HG03039 (cell line): ENCODE data around the gene ESRP2.

Experiments used
- ATAC-seq: cut with Tn5 transposase; IDR thresholded peaks from one replicate; pipeline ENCODE4 v1.9.1; 2021; ENCODE audit warnings: mild to moderate bottlenecking, moderate library complexity; ENCODE audit not compliant: unreplicated experiment

ESRP2 gene

DNA sequence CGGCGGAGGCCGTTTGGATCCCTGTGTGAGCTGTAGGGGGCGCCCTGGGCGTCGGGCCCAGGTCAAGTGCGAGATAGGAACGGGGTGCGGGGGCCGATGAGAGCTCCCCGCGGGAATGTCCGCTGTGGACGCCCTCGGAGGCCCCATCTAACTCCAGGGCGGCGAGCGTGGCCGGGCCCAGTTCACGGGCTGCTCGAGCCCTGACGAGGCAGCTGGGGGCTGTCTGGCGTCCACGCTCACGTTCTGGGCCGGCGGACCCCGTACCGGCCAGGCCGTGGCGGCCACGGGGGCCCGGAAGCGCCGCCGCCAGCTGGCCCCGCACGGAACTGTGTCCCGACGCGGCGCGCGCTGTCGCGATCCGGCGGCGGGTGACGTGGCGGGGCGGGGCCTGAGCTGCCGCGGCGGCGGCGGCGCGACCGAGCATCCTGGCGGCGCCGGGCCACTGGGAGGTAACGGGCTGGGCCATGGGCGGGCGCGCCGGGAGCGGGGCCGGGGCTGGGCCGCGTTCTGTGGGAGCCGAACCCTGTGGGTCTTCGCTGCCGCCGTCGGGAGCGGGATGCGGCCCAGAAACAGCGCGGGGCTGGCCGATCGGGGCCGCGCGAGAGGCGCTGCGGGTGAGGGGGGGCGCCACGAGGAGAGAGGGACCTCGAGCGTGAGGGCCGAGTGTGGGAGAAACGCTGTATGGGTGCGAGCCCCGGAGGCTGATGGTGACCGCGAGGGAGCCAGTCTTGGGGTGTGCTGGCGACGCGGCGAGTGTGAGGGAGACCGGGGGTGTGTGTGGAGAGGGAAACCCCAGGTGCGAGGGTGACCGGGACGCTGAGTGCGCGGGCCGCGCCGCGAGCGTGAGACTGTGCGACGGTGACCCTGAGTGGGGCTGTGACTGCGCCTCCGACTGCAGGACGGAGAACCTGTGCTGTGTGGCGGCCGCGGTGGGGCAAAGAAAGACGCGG is 28.5 kb upstream of the ESRP2 start, which contains the start of gene SLC7A6:
Gene SLC7A6 (plus strand): TSS at position 399 of the 950 bp plus-strand sequence. CDS start 10,201 bp downstream, outside the sequence.
- peak; percentile 58 for ATAC-seq

DNA sequence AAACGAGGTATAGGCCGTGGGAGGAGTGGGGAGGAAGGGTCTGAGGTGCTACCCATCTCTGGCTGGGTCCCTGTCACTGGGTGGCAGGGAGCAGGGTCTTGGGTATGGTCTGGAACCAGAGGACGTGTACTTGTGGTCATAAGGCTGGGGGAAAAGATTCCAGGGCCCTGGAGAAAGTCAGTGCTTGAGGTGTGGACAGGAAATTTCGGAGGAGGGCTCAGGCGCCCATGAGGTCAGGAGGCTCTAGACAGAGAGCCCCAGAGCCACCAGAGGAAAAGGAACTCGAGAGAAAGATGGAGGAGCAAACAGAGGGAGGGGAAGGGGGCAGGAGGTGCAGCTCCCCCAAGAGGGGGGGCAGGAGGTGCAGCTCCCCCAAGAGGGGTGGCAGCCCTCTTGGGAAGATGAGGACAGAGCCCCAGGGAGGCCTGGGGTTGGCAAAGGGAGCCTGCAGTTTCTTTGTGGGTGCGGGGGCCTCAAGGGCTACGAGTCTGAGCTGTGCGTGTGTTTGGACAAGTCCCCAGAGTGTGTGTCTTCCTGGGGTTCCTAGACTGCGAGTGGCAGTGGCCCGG is 27.7 kb upstream of the ESRP2 start:
- no peak for ATAC-seq

DNA sequence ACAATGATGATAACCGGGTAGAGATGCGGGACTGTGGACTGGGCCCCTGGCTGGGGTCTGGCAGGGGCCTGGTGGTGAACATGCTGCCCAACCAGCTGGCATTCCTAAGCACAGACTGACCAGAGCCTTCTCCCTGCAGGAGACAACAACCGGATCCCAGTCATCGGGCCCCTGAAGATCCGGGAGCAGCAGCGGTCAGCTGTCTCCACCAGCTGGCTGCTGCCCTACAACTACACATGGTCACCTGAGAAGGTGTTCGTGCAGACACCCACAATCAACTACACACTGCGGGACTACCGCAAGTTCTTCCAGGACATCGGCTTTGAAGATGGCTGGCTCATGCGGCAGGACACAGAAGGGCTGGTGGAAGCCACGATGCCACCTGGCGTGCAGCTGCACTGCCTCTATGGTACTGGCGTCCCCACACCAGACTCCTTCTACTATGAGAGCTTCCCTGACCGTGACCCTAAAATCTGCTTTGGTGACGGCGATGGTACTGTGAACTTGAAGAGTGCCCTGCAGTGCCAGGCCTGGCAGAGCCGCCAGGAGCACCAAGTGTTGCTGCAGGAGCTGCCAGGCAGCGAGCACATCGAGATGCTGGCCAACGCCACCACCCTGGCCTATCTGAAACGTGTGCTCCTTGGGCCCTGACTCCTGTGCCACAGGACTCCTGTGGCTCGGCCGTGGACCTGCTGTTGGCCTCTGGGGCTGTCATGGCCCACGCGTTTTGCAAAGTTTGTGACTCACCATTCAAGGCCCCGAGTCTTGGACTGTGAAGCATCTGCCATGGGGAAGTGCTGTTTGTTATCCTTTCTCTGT is 23.3 kb upstream of the ESRP2 start:
- ATAC-seq: no peak

DNA sequence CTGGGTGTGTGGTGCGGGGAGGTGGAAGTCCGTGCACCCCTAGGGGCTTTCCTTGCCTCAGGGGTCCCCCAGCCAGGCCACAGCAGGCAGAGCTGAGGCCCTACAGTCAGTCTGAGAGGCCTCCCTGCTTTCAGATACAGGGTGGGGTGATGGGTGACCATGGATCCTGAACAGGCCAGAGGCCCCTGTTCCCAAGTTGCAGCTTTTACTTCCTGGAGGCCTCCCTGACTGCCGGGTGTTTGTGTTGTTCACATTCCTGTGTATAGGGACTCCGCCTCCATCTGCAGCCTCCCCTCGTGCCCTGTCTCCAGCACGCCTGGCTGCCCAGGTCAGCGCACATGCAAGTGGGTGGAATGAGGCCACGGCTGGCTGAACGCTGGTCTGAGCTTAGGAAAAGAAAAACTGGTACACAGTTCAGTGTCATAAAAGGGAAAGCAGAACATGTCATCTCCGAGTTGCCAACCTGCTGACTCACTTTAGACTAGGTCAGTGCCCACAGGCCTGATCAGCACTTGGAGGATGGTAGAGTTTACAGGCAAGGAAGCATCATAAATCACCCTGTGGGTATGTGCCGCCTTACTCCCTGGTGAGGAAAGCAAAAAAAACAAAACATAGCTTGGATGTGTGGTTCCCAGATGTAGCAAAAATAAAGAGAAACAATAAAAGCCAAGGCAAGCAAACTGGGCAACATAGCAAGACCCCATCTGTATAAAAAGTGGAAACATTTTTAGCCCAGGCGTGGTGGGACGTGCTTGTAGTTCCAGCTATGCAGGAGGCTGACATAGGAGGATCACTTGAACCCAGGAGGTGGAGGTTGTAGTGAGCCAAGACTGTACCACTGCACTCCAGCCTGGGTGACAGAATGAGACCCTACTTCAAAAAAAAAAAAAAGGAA is 22.2 kb upstream of the ESRP2 start:
- ATAC-seq: no peak

DNA sequence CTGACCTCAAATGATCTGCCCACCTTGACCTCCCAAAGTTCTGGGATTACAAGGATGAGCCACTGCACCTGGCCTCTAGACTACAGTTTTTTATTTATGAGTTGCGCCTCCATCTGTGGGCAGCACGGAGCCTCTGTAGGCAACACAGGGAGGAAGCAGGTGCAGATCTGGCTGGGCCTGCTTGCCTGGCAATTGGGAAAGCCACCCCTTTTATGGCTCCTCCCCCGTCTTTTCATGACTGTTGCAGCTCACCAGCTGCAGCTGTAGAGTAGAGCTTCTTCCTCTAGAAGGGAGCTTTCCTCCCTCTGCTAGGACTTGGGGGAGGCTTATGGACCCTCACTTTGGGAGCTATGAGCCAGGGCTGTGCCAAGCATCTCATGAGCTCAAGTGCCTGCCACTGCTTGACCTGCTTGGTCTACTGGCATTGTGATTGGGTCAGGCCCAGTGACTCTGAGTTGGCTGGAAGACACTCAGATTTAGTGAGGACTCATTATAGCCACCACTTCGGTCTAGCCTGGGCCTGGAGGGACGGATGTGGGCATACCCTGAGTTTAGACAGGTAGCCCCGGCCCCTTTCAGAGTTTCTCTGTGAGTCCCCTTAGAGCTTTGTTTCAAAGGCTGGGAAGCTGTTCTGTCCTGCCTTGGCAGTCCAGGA is 21.5 kb upstream of the ESRP2 start:
- no peak for ATAC-seq

DNA sequence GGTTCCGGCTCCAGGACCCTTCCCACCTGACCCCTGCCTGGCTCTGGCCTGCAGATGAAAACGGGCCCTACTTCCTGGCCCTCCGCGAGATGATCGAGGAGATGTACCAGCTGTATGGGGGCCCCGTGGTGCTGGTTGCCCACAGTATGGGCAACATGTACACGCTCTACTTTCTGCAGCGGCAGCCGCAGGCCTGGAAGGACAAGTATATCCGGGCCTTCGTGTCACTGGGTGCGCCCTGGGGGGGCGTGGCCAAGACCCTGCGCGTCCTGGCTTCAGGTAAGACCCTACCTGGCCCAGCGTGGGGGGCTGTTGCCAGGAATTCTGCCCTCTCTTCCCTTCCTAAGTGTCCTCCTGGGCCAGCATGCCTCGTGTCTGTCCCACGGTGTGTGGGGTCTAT is 19.8 kb upstream of the ESRP2 start:
- no peak for ATAC-seq

DNA sequence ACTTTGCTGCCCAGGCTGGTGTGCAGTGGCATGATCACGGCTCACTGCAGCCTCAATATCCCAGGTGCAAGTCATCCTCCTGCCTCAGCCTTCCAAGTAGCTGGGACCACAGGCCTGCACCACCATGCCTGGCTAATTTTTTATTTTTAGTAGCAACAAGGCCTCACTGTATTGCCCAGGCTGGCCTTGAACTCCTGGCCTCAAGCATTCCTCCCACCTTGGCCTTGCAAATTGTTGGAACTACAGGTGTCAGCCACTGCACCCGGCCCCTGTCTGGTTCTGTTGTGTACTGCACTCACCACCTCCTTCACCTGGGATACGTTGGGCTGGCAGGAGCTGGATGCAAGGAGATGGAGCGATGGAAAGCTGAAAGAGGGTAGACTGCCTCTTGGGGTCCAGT is 17.8 kb upstream of the ESRP2 start:
- ATAC-seq: no peak

DNA sequence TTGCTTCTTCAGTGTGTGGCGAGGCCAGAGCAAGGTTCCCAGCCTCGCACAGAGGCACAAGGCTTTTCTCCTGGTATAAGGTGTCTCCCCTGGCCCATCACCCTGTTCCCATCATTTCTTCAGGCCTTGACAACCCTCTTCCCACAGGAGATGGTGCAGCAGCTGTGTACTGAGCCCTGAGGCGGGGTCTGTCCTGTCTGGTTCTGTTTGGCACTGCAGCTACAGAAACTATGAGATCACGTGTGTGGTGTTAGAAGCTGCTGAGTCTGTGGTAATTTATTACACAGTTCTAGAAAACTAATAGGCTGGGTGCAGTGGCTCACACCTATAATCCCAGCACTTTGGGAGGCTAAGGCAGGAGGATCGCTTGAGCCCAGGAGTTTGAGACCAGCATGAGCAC is 16.5 kb upstream of the ESRP2 start:
- no peak for ATAC-seq

DNA sequence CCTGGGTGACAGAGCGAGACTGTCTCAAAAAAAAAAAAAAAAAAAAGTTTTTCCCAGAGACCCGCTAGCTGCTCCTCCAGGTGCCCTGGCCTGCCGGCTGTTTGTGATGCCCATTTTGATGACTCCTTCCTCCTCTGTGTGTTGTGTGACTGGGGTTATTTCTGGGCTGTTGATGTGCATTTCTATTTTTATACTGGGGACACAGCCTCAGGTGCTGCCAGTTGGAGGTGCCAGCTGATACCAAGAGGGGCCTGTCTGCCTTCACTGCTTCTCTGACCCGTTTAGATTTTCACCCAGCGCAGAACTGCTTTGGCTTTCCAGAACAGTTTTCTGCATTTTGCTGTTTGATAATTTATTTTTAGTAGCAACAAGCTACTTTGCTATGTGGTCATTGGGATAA is 15.9 kb upstream of the ESRP2 start:
- no peak for ATAC-seq

DNA sequence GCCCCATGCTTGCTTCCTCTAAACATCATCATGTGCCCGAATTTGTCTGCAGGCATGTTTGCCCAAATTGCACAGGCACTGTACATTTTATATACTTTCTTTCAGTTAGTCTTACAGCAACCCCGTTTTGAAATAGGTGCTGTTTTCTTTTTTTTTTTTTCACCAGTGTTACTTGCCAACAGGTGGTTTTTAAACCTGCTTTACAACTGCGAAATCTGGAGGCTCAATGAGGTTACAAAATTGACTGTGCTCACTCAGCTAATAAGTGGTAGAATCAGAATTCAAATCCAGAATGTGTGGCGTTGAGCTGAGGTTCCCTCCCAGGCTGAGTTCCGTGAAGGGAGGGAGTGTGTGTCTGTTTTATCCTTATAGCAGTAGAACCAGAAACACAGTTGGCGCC is 15.0 kb upstream of the ESRP2 start:
- ATAC-seq: no peak

DNA sequence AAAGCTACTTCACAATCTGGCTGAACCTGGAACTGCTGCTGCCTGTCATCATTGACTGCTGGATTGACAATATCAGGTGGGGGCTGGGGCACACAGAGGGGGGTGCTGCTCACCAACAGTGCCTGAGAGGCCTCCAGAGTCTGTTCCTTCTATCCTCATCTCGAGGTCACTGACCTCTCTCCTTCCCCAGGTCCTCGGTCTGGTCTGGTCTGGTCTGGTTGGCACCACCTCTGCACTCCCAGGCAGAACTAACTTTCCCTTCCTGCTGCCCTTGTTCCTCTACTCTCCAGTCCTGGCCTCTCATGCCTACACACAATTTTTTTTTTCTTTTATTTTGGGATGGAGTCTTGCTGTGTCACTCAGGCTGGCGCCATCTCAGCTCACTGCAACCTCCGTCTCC is 13.4 kb upstream of the ESRP2 start:
- no peak for ATAC-seq

DNA sequence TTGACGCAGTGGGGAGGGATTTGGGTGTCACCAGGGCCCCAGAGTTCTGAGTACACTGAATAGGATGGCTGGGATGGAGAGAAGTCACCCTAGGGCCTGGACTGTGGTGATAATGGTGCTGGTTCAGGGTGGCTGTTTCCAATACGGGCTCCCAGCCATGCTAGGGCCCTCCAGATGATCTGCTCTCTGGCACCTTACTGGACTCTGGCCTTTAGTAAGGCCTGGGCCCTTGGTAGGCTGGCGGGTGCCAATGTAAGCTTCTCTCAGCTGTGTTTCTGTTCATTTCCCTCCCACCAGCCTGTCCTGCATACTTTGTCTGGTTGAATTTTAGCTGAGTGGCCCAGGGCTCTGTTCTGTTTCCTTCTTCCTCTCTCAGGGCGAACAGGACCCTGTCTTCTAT is 12.0 kb upstream of the ESRP2 start:
- no peak for ATAC-seq

DNA sequence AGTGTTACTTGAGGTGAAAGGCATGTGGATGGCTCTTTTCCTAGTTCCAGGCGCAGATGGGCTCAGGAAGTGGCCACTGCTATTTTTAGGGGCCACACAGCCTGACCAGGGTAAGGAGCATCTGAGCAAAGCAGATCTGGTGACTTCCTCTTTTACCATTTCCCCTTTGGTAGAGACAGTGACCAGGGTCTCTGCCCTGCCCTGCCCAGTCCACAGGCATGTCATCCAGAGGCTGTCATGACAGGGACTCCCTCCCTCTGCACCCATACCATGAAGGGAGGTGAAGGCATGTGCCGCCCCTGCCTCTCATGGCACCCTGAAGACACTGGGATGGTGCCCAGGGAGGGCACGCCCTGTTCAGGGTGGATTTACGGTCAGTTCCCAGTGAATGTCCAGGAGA is 11.5 kb upstream of the ESRP2 start:
- ATAC-seq: no peak

DNA sequence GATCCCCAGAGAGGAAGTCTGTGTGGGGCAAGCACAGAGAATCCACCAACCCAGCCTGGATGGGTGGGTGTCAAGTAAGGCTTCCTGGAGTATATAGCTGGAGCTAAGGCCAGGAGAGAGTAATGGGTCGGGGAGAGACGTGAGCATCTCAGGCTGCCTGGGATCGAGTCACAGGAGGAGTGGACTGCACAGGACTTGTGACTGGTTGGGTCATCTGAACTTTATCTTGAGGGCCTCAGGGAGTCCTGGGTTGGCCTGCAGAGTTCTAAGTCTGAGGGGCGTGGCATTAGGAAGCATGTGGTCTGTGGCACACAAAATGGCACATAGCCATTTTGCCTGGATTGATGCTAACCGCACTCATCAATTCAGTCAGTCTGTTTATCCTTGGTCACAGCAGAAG is 10.7 kb upstream of the ESRP2 start:
- no peak for ATAC-seq

DNA sequence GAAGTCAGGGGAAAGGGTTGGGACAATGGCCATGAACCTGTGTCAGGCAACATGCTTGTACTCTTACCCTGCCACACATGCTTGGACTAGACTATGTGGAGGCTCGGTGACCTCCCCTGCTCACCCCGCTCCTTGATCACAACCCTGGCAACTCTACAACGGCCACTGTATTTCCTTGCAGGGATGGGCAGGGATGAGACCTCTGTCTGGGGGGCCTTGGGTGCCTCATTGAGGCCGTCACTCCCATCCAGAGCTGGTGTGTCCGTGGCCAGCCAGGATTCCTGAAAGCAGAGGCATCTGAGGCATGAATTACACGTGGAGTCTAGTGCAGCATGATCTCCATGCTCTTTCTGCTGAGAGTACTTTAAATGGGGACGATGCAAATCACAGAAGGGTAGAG is 10.2 kb upstream of the ESRP2 start:
- no peak for ATAC-seq

DNA sequence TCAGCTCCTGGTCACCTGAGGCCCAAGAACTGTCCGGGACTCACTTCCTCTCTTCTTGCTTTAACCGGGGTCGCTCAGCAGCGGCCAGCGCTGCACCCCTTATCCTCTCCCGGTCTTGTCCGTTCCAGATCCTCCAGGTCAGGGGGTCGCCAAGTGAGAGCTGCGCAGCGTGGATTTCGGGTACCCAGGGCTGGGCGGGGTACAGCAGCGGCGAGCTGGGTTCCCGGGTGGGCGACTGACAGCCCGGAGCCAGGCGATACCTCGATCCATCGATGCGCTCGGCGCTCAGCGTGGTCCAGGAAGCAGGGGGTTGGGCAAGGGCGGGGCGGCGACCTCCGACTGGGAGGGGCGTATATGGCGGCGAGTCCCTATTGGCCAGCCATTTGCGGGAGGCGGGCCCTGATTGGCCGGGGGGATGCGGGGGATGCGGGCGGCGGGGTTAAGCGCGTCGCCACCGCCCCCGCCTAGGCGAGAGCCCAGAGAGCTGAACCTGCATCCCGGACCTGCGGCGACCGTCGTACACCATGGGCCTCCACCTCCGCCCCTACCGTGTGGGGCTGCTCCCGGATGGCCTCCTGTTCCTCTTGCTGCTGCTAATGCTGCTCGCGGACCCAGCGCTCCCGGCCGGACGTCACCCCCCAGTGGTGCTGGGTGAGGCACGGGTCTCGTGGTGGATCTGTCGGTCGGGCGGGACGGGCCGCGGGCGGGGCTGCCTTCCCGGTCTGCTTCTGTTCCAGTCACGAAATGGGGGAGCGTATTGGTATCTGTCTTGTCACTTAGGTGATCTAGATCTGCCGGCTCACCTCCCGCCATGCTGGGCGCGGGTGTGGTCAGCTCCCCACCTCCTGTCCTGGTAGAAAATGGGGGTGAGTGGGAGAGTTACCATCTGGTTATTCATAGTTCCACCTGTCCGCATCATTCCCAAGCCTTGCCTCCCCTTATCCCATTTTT is 9.3 kb upstream of the ESRP2 start, which contains the start of gene PLA2G15:
Gene PLA2G15 (plus strand): TSS at position 471 of the 951 bp plus-strand sequence. CDS start 54 bp downstream, at position 525.
- peak; percentile 86 for ATAC-seq

DNA sequence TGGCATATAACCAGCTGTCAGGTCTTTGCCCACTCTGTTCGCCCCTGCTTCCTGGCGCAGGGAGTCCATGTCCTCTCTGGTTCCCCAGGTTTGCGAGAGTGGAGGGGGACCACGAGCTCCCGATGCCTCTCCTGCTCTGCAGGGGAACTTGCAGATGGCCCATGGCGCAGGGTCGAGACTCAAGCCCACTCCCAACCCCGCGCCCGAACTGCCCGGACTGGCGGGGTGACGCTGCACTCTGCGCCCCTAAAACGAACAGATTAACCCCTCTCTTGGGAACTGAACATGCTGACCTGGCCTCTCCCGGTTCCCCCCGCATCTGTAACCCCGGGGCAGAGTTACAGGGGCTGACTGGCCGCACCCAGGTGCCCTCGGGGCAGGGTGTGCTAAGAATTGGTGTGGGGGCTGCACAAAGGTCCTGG is 8.6 kb upstream of the ESRP2 start:
- ATAC-seq: no peak

DNA sequence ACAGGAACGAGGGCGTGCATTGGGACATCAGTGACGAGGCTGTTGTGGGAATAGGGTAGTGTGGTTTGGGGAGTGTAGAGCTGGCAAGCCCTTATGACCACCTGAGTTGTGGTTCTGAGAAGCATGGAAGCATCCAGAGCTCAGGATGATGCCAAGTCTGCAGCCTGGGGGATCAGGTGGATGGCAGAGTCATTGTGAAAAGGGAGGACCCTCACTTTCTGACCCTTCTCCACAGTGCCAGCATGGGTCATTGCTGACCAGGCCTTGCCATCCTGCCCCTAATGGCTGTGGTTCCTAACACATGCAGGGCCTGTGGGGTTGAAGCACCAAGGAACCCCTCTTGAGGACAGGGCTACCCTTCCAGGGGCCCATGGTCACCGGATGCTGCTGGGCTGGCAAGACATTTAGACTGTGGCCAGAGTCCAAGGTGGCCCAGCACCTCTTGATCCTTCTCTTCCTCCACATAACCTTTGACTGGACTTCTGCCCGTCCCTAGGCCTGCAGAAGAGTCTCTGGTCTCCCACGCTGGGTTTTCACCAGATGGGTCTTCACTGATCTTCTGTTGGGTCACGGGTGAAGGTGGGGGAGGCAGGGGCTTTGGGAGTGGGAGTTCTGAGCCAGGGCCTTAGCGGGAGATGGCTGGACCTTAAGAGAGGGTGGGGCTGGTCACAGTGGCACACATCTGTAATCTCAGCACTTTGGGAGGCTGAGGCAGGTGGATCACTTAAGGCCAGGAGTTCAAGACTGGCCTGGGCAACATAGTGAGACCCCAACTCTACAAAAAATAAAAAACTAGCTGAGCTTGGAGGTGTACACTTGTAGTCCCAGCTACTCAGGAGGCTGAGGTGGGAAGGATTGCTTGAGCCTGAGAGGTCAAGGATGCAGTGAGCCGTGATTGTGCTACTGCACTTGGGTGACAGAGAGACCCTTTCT is 7.3 kb upstream of the ESRP2 start:
- ATAC-seq: no peak
